T-helper 2 cell treated with Interferon-gamma antibody and Interleukin-4, amounts not matched to agents 100 ng/mL and 5 ng/mL, for 36 hours (primary cell): Measurements from ENCODE around the gene MAOA. TPM values are rescaled to one million over a fixed set of nuclear protein-coding genes. Genes with fewer than 3 reads are reported as not detected.
"Not testable (repeated sequence)": the region's sequence is repeated elsewhere in the genome, so short reads cannot be mapped to it uniquely, and the experiment has no call there.

Source experiments
- intact Hi-C: fragments of 100-400 bp; cut with micrococcal nuclease; formaldehyde crosslinking; loops from one replicate; pipeline ENCODE4 v1.15.1; 2023
- total RNA-seq: library from RNA; stranded (reverse); gene quantifications from 2 replicates; pipeline ENCODE4 v1.2.3, GENCODE V29; 2022

The MAOA gene
- total RNA-seq, 1 donor from 2014 or later: 19.6 TPM

- intact Hi-C loops: no loop called here
These were observed 60.0 kb downstream of the MAOA start for GRCh38 chrX:43716144-43716543.

GRCh38 chrX:43716696-43717095 is 60.6 kb downstream of the MAOA start:
- intact Hi-C loops: no loop called here

DNA sequence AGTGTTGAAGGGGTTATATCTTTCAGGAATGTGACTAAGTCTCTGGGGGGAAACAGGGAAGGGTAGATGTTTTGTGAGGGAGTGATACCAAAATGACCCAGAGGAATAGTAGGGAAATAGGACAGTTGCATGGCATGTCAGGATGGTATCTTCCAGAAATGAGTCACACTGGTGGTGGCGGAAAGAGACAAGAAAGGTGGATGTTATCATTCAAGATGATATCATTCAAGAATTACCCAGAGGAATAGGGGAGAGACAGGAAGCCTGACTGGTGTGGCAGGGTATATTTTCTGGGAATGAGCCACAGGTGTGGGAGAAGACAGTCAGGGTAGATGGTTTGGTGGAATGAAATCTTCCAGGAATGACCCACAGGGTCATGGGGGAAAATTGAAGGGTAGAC is 61.1 kb downstream of the MAOA start:
- intact Hi-C loops: no loop called here

DNA sequence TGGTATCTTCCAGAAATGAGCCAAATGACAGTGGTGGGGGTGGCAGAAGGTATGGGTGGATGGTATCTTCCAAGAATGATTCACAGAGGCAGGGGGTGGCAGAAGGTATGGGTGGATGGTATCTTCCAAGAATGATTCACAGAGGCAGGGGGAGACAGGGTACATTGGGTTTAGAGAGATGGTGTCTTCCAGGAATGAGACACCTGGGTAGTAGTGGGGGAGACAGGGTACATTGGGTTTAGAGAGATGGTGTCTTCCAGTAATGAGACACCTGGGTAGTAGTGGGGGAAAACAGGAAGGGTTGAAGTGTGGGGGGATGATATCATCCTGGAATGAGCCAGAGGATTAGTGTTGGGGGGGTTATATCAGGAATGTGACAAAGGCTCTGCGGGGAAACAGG is 62.0 kb downstream of the MAOA start:
- intact Hi-C loops: no loop called here

GRCh38 chrX:43718546-43718945 is 62.4 kb downstream of the MAOA start:
- intact Hi-C loops: no loop called here

- intact Hi-C loops: no loop called here
These were observed 62.9 kb downstream of the MAOA start for GRCh38 chrX:43718956-43719355.

DNA sequence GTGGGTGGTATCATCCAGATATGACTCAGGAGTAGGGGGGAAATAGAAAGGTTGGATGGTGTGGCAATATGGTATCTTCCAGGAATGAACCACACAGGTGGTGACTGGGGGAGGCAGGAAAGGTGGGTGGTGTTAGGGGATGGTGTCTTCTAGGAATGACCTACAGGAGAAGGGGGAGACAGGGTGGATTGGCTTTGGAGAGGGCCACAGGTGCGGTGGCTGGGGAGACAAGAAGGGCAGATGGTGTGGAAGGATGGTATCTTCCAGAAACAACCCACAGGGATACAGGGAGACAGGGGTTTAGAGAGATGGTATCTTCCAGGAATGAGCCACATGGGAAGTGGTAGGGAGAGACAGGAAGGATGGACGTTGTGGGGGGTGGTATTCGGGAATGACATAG is 64.0 kb downstream of the MAOA start:
- intact Hi-C loops: no loop called here

DNA sequence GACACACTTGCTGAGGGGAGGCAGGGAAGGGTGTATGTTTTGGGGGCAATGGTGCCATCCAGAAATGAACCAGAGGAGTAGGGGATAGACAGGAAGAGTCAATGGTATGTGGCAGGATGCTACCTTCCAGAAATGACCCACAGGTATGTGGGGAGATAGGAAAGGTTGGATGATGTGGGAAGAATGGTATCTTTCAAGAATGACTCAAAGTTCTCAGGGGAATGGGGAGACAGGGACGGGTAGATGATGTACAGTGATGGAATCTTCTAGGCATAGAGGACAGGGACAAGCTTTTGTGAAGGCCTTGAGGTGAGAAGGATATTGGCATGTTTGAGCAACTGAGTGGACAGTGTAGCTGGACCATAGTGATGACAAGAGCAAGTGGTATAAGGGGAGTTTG is 64.9 kb downstream of the MAOA start:
- intact Hi-C loops: no loop called here

GRCh38 chrX:43725227-43725626 is 69.1 kb downstream of the MAOA start:
- intact Hi-C loops: not testable (repeated sequence)

- intact Hi-C loops: not testable (repeated sequence)
These were observed 71.2 kb downstream of the MAOA start for GRCh38 chrX:43727254-43727653.

DNA sequence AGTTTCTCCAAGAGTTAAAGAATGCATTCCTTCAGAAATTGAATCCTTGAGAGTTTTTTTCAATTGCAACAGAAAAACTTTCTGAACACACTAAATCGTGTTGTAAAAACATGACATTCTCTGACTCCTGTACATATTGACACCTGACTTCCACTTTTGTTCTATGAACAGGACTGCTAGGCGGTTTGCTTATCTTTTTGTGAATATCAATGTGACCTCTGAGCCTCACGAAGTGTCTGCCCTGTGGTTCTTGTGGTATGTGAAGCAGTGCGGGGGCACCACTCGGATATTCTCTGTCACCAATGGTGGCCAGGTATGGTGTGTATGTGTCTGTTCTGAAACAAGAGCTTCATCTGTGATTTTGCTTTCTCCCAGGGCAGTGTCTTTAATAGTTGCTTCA is 71.9 kb downstream of the MAOA start:
- intact Hi-C loops: no loop called here

GRCh38 chrX:43728966-43729365 is 72.9 kb downstream of the MAOA start:
- intact Hi-C loops: no loop called here

DNA sequence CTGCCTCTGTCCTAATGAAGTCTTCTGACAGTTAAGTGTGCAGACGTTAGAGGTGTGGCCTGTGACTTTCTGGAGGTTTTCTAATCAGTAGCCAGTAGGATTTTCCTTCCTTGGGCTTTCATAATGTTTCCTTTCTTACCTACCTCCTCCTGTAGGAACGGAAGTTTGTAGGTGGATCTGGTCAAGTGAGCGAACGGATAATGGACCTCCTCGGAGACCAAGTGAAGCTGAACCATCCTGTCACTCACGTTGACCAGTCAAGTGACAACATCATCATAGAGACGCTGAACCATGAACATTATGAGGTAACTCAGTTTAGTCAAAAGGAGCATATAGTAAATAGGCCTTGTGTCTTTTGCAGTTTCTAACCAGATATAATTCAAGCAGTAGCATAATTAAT is 75.0 kb downstream of the MAOA start:
- intact Hi-C loops: no loop called here

- intact Hi-C loops: no loop called here
These were observed 77.6 kb downstream of the MAOA start for GRCh38 chrX:43733699-43734098.

GRCh38 chrX:43734444-43734843 is 78.3 kb downstream of the MAOA start:
- intact Hi-C loops: no loop called here

DNA sequence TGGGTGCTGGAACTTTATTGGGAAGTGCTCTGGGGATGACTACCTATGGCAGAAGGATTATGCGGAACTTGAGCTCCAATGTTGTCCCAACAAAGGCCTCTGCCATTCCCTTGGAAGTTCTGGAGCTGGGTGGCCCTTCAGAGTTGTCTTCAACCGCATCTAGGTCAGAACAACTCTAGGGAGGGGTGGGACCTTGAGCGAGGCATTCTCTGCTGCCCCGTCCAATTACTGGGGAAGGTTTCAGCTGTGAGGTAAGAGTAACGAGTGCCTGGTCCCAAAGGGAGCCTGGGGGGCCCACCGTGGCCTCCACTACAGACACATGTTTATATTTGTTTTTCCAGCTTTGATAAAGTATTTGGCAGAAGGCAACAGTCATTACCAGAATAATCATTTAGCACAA is 79.4 kb downstream of the MAOA start:
- intact Hi-C loops: no loop called here

- intact Hi-C loops: no loop called here
These were observed 79.9 kb downstream of the MAOA start for GRCh38 chrX:43735957-43736356.

- intact Hi-C loops: no loop called here
These were observed 85.9 kb downstream of the MAOA start for GRCh38 chrX:43741843-43742573.

- intact Hi-C loops: no loop called here
These were observed 87.2 kb downstream of the MAOA start for GRCh38 chrX:43743100-43743822.

DNA sequence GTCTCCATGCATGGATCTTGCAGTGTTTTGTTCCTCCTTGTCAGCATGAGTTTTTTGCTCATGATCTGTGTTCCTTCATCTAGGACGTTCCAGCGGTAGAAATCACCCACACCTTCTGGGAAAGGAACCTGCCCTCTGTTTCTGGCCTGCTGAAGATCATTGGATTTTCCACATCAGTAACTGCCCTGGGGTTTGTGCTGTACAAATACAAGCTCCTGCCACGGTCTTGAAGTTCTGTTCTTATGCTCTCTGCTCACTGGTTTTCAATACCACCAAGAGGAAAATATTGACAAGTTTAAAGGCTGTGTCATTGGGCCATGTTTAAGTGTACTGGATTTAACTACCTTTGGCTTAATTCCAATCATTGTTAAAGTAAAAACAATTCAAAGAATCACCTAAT is 88.2 kb downstream of the MAOA start:
- intact Hi-C loops: no loop called here

DNA sequence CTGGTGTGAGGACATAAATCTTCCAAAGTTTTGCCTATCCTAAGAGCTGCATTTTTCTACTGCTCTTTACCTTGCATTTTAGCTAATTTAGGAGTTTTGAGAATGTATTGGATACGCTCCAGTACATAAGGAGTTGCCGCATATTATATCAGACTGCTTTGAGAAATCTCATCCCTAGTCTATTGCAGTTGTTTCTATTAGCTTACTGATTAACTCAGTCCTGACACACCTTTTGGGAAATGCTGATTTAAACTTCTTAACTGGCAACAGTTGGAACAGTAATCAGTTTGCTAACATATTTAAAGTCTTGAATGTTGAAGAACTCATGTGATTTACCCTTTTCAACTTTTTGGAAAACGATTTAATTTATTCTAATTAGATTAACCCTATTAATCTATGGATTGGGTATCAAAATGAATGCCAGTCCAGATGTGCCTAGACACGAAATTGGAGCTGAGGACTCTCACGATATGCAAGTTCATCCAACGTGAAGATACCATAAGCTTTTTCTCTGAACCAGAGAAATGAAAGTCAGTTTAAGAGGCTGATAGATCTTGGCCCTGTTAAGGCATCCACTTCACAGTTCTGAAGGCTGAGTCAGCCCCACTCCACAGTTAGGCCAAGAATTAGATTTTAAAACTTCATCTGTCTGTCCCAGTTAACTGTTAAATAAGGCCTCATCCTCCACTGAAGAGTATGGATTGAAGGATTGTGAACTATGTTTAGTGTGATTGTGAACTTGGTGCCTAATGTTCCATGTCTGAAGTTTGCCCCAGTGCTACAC is 90.0 kb downstream of the MAOA start:
- intact Hi-C loops: no loop called here

DNA sequence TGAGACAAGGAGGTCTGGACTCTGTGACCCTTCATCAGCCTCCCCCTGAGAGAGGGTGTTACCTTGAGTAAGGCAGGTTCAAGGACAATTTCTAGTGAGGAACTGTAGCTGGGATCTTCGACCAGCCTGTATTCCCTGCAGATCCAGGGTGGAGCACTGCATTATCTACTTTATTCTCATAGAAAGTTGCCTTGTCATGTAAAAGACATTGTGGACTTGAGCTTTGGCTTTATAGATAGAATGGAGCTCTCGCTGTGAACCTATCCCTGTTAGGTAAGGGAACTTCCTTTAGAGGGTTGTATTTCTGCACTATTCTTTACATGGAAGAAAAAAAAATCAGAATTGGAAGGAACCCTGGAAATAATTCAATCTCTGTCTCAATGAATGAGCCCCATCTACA is 91.4 kb downstream of the MAOA start:
- intact Hi-C loops: no loop called here
